ENCODE measurements around the gene PCDHA13.
"Not testable (repeated sequence)": the region's sequence is repeated elsewhere in the genome, so short reads cannot be mapped to it uniquely, and the experiment has no call there.

The PCDHA13 gene, protein sequence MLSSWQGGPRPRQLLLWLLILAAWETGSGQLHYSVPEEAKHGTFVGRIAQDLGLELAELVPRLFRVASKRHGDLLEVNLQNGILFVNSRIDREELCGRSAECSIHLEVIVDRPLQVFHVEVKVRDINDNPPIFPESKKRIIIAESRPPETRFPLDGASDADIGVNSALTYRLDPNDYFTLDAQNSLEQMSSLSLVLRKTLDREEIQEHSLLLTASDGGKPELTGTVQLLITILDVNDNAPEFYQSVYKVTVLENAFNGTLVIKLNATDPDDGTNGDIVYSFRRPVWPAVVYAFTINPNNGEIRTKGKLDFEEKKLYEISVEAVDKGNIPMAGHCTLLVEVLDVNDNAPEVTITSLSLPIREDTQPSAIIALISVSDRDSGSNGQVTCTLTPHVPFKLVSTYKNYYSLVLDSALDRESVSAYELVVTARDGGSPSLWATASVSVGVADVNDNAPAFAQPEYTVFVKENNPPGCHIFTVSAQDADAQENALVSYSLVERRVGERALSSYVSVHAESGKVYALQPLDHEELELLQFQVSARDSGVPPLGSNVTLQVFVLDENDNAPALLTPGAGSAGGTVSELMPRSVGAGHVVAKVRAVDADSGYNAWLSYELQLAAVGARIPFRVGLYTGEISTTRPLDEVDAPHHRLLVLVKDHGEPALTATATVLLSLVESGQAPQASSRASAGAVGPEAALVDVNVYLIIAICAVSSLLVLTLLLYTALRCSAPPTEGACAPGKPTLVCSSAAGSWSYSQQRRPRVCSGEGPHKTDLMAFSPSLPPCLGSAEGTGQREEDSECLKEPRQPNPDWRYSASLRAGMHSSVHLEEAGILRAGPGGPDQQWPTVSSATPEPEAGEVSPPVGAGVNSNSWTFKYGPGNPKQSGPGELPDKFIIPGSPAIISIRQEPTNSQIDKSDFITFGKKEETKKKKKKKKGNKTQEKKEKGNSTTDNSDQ

DNA sequence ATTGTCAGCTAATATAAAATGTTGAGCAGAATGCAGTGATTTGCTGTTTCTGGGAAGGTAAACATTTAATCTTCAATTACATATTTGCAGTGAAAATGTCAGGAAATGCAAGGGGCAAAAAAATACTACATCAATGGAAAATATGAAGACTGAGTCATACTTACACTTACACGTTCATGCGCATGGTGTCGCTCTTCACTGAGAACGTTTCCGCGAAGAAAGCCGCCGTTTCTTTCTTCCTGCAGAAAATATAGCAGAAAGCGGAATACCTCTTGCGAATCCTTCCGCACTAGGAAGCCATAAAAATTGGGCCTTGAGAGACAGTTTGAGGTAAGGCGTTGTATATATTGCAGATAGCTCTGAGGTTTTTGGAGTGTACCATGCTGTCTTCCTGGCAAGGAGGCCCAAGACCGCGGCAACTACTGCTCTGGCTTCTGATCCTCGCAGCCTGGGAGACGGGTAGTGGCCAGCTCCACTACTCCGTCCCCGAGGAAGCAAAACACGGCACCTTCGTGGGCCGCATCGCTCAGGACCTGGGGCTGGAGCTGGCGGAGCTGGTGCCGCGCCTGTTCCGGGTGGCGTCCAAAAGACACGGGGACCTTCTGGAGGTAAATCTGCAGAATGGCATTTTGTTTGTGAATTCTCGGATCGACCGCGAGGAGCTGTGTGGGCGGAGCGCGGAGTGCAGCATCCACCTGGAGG is at the start of gene PCDHA13:
PCDHA13 (plus strand) TSS at position 236 of the 702 bp plus-strand sequence; CDS start at position 381, 145 bp downstream.
- DNase-seq = peak in 6 of 42 donors; percentile 29 to 70 (median 44)
- intact Hi-C loops (cut with DNase I) = loop anchor here (5.0 kb wide), 1 partner anchor 160 kb away; no protein-coding TSS in a partner anchor

DNA sequence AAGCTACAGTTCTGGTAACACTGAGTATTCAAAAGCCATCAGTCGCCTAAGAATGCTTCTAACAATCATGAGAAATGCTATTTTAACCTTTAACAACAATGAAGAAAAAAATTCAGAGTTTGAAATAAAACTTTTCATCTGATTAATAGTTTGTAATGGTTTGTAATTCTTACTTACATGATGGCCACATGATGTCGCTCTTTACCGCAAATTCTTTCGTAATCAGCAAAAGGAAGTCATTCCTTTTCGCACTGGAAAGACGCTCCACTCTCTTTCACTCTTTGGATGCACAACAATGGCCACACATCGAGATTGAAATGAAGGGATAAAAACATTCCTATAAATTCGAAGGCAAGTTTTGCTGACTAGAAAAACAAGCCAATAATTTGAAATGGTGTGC is 47.9 kb upstream of the PCDHA13 start, which contains the start of gene PCDHA7:
PCDHA7 (plus strand) TSS at position 277 of the 400 bp plus-strand sequence; CDS start at position 392, 115 bp downstream.
- DNase-seq = peak in 3 of 42 donors; percentile 34 to 63 (median 56)
- intact Hi-C loops (cut with DNase I) = no loop called here

DNA sequence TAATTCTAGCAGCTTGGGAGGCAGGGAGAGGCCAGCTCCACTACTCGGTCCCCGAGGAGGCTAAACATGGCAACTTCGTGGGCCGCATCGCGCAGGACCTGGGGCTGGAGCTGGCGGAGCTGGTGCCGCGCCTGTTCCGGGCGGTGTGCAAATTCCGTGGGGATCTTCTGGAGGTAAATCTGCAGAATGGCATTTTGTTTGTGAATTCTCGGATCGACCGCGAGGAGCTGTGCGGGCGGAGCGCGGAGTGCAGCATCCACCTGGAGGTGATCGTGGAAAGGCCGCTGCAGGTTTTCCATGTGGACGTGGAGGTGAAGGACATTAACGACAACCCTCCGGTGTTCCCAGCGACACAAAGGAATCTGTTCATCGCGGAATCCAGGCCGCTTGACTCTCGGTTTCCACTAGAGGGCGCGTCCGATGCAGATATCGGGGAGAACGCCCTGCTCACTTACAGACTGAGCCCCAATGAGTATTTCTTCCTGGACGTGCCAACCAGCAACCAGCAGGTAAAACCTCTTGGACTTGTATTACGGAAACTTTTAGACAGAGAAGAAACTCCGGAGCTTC is 47.4 kb upstream of the PCDHA13 start:
- intact Hi-C loops (cut with DNase I); DNase-seq: not testable (repeated sequence)

DNA sequence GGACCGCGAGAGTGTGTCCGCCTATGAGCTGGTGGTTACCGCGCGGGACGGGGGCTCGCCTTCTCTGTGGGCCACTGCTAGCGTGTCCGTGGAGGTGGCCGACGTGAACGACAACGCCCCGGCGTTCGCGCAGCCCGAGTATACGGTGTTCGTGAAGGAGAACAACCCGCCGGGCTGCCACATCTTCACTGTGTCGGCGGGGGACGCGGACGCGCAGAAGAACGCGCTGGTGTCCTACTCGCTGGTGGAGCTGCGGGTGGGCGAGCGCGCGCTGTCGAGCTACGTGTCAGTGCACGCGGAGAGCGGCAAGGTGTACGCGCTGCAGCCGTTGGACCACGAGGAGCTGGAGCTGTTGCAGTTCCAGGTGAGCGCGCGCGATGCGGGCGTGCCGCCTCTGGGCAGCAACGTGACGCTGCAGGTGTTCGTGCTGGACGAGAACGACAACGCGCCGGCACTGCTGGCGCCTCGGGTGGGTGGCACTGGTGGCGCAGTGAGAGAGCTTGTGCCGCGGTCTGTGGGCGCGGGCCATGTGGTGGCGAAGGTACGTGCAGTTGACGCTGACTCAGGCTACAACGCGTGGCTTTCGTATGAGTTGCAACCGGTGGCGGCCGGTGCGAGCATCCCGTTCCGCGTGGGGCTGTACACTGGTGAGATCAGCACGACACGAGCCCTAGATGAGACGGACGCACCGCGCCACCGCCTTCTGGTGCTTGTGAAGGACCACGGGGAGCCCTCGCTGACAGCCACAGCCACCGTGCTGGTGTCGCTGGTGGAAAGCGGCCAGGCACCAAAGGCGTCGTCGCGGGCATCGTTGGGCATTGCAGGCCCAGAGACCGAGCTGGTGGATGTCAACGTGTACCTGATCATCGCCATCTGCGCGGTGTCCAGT is 46.1 kb upstream of the PCDHA13 start:
- intact Hi-C loops (cut with DNase I) = no loop called here
- DNase-seq = no peak

GRCh38 chr5:140840978-140841962 is 40.7 kb upstream of the PCDHA13 start, which contains the start of gene PCDHA8:
PCDHA8 (plus strand) TSS chr5:140841187; CDS start chr5:140841322, 135 bp downstream.
- intact Hi-C loops (cut with DNase I) = no loop called here
- peak in 17 of 42 donors; percentile 21 to 84 (median 50) for DNase-seq

DNA sequence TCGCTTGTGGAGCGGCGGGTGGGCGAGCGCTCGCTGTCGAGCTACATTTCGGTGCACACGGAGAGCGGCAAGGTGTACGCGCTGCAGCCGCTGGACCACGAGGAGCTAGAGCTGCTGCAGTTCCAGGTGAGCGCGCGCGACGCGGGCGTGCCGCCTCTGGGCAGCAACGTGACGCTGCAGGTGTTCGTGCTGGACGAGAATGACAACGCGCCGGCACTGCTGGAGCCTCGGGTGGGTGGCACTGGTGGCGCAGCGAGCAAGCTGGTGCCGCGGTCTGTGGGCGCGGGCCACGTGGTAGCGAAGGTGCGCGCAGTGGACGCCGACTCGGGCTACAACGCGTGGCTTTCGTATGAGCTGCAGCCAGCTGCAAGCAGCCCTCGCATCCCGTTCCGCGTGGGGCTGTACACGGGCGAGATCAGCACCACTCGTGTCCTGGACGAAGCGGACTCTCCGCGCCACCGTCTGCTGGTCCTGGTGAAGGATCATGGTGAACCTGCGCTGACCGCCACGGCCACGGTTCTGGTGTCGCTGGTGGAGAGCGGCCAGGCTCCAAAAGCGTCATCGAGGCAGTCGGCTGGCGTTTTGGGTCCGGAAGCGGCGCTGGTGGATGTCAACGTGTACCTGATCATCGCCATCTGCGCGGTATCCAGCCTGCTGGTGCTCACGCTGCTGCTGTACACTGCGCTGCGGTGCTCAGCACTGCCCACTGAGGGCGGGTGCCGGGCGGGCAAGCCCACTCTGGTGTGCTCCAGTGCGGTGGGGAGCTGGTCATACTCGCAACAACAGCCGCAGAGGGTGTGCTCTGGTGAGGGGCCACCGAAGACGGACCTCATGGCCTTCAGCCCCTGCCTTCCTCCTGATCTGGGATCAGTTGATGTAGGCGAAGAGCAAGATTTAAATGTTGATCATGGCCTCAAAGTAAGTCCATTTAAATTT is 38.9 kb upstream of the PCDHA13 start:
- no peak for DNase-seq
- intact Hi-C loops (cut with DNase I) = no loop called here

- intact Hi-C loops (cut with DNase I); DNase-seq: not testable (repeated sequence)
These were observed 33.5 kb upstream of the PCDHA13 start, which contains the start of gene PCDHA9 for GRCh38 chr5:140848139-140849102. PCDHA9 (plus strand) TSS chr5:140848382; CDS start chr5:140848496, 114 bp downstream.

GRCh38 chr5:140849831-140850634 is 31.9 kb upstream of the PCDHA13 start:
- intact Hi-C loops (cut with DNase I); DNase-seq: not testable (repeated sequence)

- peak in 9 of 42 donors; percentile 20 to 48 (median 38) for DNase-seq
- intact Hi-C loops (cut with DNase I) = no loop called here
These were observed 25.9 kb upstream of the PCDHA13 start, which contains the start of gene PCDHA10 for GRCh38 chr5:140855772-140856674. PCDHA10 (plus strand) TSS chr5:140855897; CDS start chr5:140856049, 152 bp downstream.

DNA sequence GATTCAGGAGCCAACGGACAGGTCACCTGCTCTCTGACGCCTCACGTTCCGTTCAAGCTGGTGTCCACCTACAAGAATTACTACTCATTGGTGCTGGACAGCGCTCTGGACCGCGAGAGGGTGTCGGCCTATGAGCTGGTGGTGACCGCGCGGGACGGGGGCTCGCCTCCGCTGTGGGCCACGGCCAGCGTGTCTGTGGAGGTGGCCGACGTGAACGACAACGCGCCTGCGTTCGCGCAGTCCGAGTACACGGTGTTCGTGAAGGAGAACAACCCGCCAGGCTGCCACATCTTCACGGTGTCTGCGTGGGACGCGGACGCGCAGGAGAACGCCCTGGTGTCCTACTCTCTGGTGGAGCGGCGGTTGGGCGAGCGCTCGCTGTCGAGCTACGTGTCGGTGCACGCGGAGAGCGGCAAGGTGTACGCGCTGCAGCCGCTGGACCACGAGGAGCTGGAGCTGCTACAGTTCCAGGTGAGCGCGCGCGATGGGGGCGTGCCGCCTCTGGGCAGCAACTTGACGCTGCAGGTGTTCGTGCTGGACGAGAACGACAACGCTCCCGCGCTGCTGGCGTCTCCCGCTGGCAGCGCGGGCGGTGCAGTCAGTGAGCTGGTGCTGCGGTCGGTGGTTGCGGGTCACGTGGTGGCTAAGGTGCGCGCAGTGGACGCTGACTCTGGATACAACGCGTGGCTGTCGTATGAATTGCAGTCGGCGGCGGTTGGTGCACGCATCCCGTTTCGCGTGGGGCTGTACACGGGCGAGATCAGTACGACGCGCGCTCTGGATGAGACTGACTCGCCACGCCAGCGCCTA is 24.5 kb upstream of the PCDHA13 start:
- DNase-seq = no peak
- intact Hi-C loops (cut with DNase I) = no loop called here

GRCh38 chr5:140857987-140858240 is 24.0 kb upstream of the PCDHA13 start:
- intact Hi-C loops (cut with DNase I) = no loop called here
- DNase-seq = no peak

Measured in head of caudate nucleus (tissue), 42 donors.